ENCODE data around the gene MAP2K4. TPM values are rescaled to one million over a fixed set of nuclear protein-coding genes. Genes with fewer than 3 reads are reported as not detected.

The MAP2K4 gene
- polyA plus RNA-seq, 2 of the 4 experiments (the other 2 are of a cell fraction): 28.9 to 47.7 TPM

Small RNAs within 50 kb of the gene (small RNA-seq; reads per million reads assigned to genes)
- 351 to 8,021 (median 2,813) reads per million in 6 experiments for gene MIR744
- gene RNU11-2P: 0 reads per million in 6 experiments

Other genes with a start within 250 kb of the MAP2K4 start
- gene ZNF18, start 23.4 kb upstream of the MAP2K4 start, polyA plus RNA-seq (2011; rRNA removed): 12.3 and 12.6 TPM in 2 replicates
- 5.0 to 5.6 TPM (median 5.1 TPM) in 3 replicates for gene ZNF18, start 23.4 kb upstream of the MAP2K4 start, polyA plus RNA-seq (2017; fragmentation: RNase III; extraction: RNeasy Plus Mini Kit Qiagen cat#74134 plus additional on column Dnase treatment)

All from A549 (cell line).